T-cell (primary cell): ENCODE results near the gene RAB33A. TPM values are rescaled to one million over a fixed set of nuclear protein-coding genes. Genes with fewer than 3 reads are reported as not detected.

Experiments used
- ATAC-seq, 4 experiments: fragments of 200-7000 bp in 3 of 4; fragments of 150-1000 bp in 1 of 4; cut with Tn5 transposase; replicated peaks in 1 of 4; 1 replicate in 3 of 4; 2 replicates in 1 of 4; pipeline ENCODE4 v1.10.0; 2021; ENCODE audit warnings: moderate library complexity in 3 of 4, mild to moderate bottlenecking in 2 of 4, moderate number of reproducible peaks in 1 of 4
- CTCF ChIA-PET, 2 donors: fragments of 300-600 bp; sonication (Branson Sonifier 250); formaldehyde crosslinking; loops; one replicate each; lab custom pipeline; 2022; ENCODE audit warnings: antibody characterized with exemption in 2 of 2; lab: Charles Lee
- POLR2A ChIA-PET, 2 donors: fragments of 300-600 bp; sonication (Branson Sonifier 250); formaldehyde crosslinking; loops; one replicate each; lab custom pipeline; 2022; ENCODE audit warnings: antibody characterized with exemption in 2 of 2; lab: Charles Lee
- DNase-seq, 35 experiments: peaks; one replicate each; pipeline versions ENCODE4 v3.0.0 to v3.0.0-alpha.2; 2013 to 2023
- H3K27ac ChIP-seq: one replicate; pipeline ENCODE4 v1.5.1; 2013; ENCODE audit warnings: low read length
- H3K27me3 ChIP-seq, 2 experiments: replicated peaks in 1 of 2; 1 replicate in 1 of 2; 2 replicates in 1 of 2; pipeline versions ENCODE4 v1.6.1 to v1.7.0; 2013; ENCODE audit warnings: low read length in 1 of 2, mixed read lengths in 1 of 2; ENCODE audit not compliant: control insufficient read depth in 2 of 2, insufficient read depth in 2 of 2; ENCODE audit errors: extremely low read depth in 1 of 2
- H3K36me3 ChIP-seq, 2 donors: 1 replicate in 1 of 2; 2 replicates in 1 of 2; pipeline versions ENCODE4 v1.6.1 to v1.7.0; 2013; ENCODE audit warnings: low read length in 1 of 2; ENCODE audit not compliant: control insufficient read depth in 2 of 2, insufficient read depth in 1 of 2; ENCODE audit errors: extremely low read depth in 1 of 2
- H3K4me1 ChIP-seq, 2 experiments: 1 replicate in 1 of 2; 2 replicates in 1 of 2; pipeline versions ENCODE4 v1.6.1 to v1.7.0; 2013; ENCODE audit warnings: low read length in 2 of 2, mixed read lengths in 1 of 2; ENCODE audit not compliant: insufficient read depth in 2 of 2, control insufficient read depth in 1 of 2; ENCODE audit errors: extremely low read depth in 1 of 2
- H3K4me3 ChIP-seq, 2 donors: 1 replicate in 1 of 2; 2 replicates in 1 of 2; pipeline versions ENCODE4 v1.5.1 to v1.7.0; 2013; ENCODE audit warnings: mild to moderate bottlenecking in 2 of 2, low read length in 1 of 2, moderate library complexity in 1 of 2; ENCODE audit not compliant: control insufficient read depth in 1 of 2; ENCODE audit errors: extremely low read depth in 1 of 2
- H3K9me3 ChIP-seq: 2 replicates; pipeline ENCODE4 v1.7.0; 2013
- H3K27ac Mint-ChIP-seq, 2 donors: one replicate each; pipeline ENCODE4 v1.8.0; 2020 to 2021; ENCODE audit warnings: mild to moderate bottlenecking in 2 of 2, mixed read lengths in 2 of 2
- H3K27me3 Mint-ChIP-seq, 2 donors: one replicate each; pipeline ENCODE4 v1.8.0; 2021 to 2022; ENCODE audit warnings: mixed read lengths in 2 of 2
- H3K36me3 Mint-ChIP-seq: one replicate; pipeline ENCODE4 v1.8.0; 2021; ENCODE audit warnings: mixed read lengths
- H3K4me1 Mint-ChIP-seq, 3 donors: one replicate each; pipeline ENCODE4 v1.8.0; 2020 to 2022; ENCODE audit warnings: mixed read lengths in 3 of 3, mild to moderate bottlenecking in 1 of 3
- H3K4me3 Mint-ChIP-seq, 3 donors: one replicate each; pipeline ENCODE4 v1.8.0; 2020 to 2022; ENCODE audit warnings: mild to moderate bottlenecking in 3 of 3, mixed read lengths in 3 of 3, moderate library complexity in 3 of 3
- H3K9me3 Mint-ChIP-seq, 3 donors: one replicate each; pipeline ENCODE4 v1.8.0; 2020 to 2022; ENCODE audit warnings: mixed read lengths in 3 of 3
- WGBS: methylation state at CpG from one replicate; pipeline ENCODE4 v1.1.5; 2013; ENCODE audit warnings: missing lambda C conversion rate; ENCODE audit not compliant: insufficient coverage; 5-methylcytosine and 5-hydroxymethylcytosine counted together
- total RNA-seq, 35 experiments: library from RNA in 6 of 35; stranded (reverse) in 6 of 35; fragments of 120-200 nt in 1 of 35; gene quantifications; one replicate each; pipeline versions ENCODE4 v1.2.1 to v1.2.4 and lab custom pipeline; 2013 to 2026

Gene RAB33A
- total RNA-seq, 5 donors from 2014 or later (not counting 1 experiment from before 2014, with no cell fraction given) = 4.4 to 16.6 (median 13.9) TPM

- Histone ChIP-seq H3K27me3 (no peaks in the 10 kb centered on the region), H3K4me3 (no peak overlapping the region), H3K27ac (no peak overlapping the region), H3K36me3 (peaks cover 0 to 8% of the 10 kb centered on the region in 2 donors), H3K4me1 (no peaks in the 10 kb centered on the region), H3K9me3 (no peaks in the 10 kb centered on the region)
- POLR2A ChIA-PET = no interaction called here
- Mint-ChIP-seq H3K27me3 (peaks cover 0 to 5% of the 10 kb centered on the region in 2 donors), H3K36me3 (peaks cover 27% of the 10 kb centered on the region), H3K27ac (no peak overlapping the region), H3K9me3 (no peaks in the 10 kb centered on the region), H3K4me3 (no peak overlapping the region), H3K4me1 (peaks cover 0 to 10% (median 0%) of the 10 kb centered on the region in 3 donors)
- WGBS = 75% methylated on average over 2 of the region's 4 CpGs
- DNase-seq (no peak), ATAC-seq (no peak)
- CTCF ChIA-PET = no interaction called here
Measured at GRCh38 chrX:130211415-130212186, 39.8 kb downstream of the RAB33A start.

DNA sequence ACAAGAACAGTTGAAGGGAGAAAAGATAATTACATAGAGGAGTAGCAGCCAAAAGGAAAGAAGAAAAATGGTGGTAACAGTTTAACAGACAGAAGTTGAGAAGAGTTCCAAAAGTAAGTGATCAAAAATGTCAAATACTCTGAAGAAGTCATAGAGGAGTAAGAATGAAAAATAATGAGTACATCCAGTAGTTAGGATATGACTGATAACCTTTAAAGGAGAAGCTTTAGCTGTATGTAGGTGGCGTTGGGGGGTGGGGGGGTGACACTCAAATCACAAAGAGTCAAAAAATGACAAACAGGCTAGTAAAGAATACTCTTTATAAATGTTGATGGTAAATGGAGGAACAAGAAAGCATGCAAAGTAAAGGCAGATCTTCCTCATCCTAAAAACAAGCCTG is 40.6 kb downstream of the RAB33A start:
- DNase-seq (no peak), ATAC-seq (no peak)
- Mint-ChIP-seq H3K4me3 (no peak overlapping the region), H3K27ac (no peak overlapping the region), H3K4me1 (peaks cover 0 to 10% (median 0%) of the 10 kb centered on the region in 3 donors), H3K9me3 (no peaks in the 10 kb centered on the region), H3K36me3 (peaks cover 32% of the 10 kb centered on the region), H3K27me3 (peaks cover 0 to 5% of the 10 kb centered on the region in 2 donors)
- POLR2A ChIA-PET = no interaction called here
- Histone ChIP-seq H3K36me3 (peaks cover 0 to 8% of the 10 kb centered on the region in 2 donors), H3K27ac (no peak overlapping the region), H3K9me3 (no peaks in the 10 kb centered on the region), H3K4me3 (no peak overlapping the region), H3K27me3 (no peaks in the 10 kb centered on the region), H3K4me1 (no peaks in the 10 kb centered on the region)
- CTCF ChIA-PET = no interaction called here
- WGBS = no CpG with 5 or more reads among the region's 1 CpG

GRCh38 chrX:130213376-130213775 is 41.6 kb downstream of the RAB33A start:
- Histone ChIP-seq H3K27me3 (no peaks in the 10 kb centered on the region), H3K36me3 (peaks cover 0 to 8% of the 10 kb centered on the region in 2 donors), H3K4me1 (no peaks in the 10 kb centered on the region), H3K4me3 (no peak overlapping the region), H3K9me3 (no peaks in the 10 kb centered on the region), H3K27ac (no peak overlapping the region)
- ChIA-PET POLR2A (no interaction called here), CTCF (no interaction called here)
- ATAC-seq = no peak
- H3K4me1 Mint-ChIP-seq = peaks cover 0 to 10% (median 0%) of the 10 kb centered on the region in 3 donors
- DNase-seq = no peak
- peaks cover 0 to 5% of the 10 kb centered on the region in 2 donors for H3K27me3 Mint-ChIP-seq
- H3K27ac Mint-ChIP-seq = no peak overlapping the region
- H3K4me3 Mint-ChIP-seq = peak overlapping the region in 1 of 3 donors; percentile 37
- H3K36me3 Mint-ChIP-seq = peaks cover 32% of the 10 kb centered on the region
- H3K9me3 Mint-ChIP-seq = no peaks in the 10 kb centered on the region
- WGBS = no CpG with 5 or more reads among the region's 2 CpGs

DNA sequence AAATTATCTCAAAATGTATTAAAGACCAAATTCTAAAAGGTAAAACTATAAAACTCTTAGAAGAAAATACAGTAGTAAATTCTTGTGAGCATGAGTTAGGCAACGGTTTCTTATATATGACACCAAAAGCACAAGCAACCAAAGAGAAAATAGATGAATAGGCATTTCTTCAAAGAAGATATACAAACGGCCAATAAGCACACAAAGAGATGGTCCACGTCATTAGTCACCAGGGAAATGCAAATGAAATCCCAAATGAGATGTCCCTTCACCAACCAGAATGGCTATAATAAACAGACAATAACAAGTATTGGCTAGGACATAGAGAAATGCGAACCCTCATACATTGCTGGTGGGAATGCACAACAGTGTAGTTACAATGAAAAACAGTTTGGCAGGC is 44.6 kb downstream of the RAB33A start:
- H3K4me1 ChIP-seq = no peaks in the 10 kb centered on the region
- no peaks in the 10 kb centered on the region for H3K9me3 ChIP-seq
- peaks cover 0 to 8% of the 10 kb centered on the region in 2 donors for H3K36me3 ChIP-seq
- no peak overlapping the region for H3K4me3 ChIP-seq
- H3K4me3 Mint-ChIP-seq = no peak overlapping the region
- H3K27me3 Mint-ChIP-seq = peaks cover 0 to 5% of the 10 kb centered on the region in 2 donors
- WGBS = no CpG with 5 or more reads among the region's 4 CpGs
- H3K9me3 Mint-ChIP-seq = no peaks in the 10 kb centered on the region
- POLR2A ChIA-PET = no interaction called here
- no peak for ATAC-seq
- CTCF ChIA-PET = interaction anchor here in 1 of 2 donors (0.6 kb wide), 1 partner anchor 135 kb away, joined by 4 read pairs; no protein-coding TSS in a partner anchor
- no peak overlapping the region for H3K27ac ChIP-seq
- no peaks in the 10 kb centered on the region for H3K27me3 ChIP-seq
- peaks cover 0 to 12% (median 1%) of the 10 kb centered on the region in 3 donors for H3K4me1 Mint-ChIP-seq
- peaks cover 31% of the 10 kb centered on the region for H3K36me3 Mint-ChIP-seq
- no peak overlapping the region for H3K27ac Mint-ChIP-seq
- peak in 1 of 35 experiments; percentile 2 for DNase-seq

DNA sequence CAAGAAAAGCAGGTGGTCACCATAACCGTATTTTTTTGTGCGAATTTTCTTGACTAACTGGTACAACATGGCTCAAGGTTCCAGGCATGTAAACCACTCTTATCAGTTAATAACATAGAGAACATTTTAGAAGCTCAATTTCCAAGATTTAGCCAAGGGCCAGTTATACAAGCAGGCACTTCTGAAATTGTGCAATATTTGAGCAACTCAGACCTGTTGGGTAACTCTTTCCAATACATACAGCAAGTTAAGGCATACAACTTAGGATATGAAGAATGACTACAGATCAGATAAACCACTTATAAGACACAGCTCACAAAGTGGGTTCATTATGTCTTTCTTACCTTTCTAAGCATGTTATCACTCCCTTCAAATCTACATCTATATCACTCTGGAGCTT is 53.0 kb downstream of the RAB33A start:
- no CpG with 5 or more reads among the region's 2 CpGs for WGBS
- no peaks in the 10 kb centered on the region for H3K9me3 Mint-ChIP-seq
- Histone ChIP-seq H3K4me3 (no peak overlapping the region), H3K36me3 (no peaks in the 10 kb centered on the region), H3K27me3 (no peaks in the 10 kb centered on the region), H3K9me3 (no peaks in the 10 kb centered on the region), H3K4me1 (no peaks in the 10 kb centered on the region), H3K27ac (no peak overlapping the region)
- DNase-seq (no peak), ATAC-seq (no peak)
- CTCF ChIA-PET = no interaction called here
- POLR2A ChIA-PET = no interaction called here
- no peak overlapping the region for H3K4me3 Mint-ChIP-seq
- no peaks in the 10 kb centered on the region for H3K27me3 Mint-ChIP-seq
- H3K4me1 Mint-ChIP-seq = peaks cover 0 to 2% (median 0%) of the 10 kb centered on the region in 3 donors
- peaks cover 14% of the 10 kb centered on the region for H3K36me3 Mint-ChIP-seq
- H3K27ac Mint-ChIP-seq = no peak overlapping the region

- no CpG with 5 or more reads among the region's 2 CpGs for WGBS
- Histone ChIP-seq H3K9me3 (no peaks in the 10 kb centered on the region), H3K4me1 (no peaks in the 10 kb centered on the region), H3K27ac (no peak overlapping the region), H3K36me3 (no peaks in the 10 kb centered on the region), H3K27me3 (no peaks in the 10 kb centered on the region), H3K4me3 (no peak overlapping the region)
- H3K4me3 Mint-ChIP-seq = no peak overlapping the region
- peaks cover 28% of the 10 kb centered on the region for H3K36me3 Mint-ChIP-seq
- no peak for ATAC-seq
- POLR2A ChIA-PET = no interaction called here
- DNase-seq = no peak
- H3K4me1 Mint-ChIP-seq = no peaks in the 10 kb centered on the region
- no peaks in the 10 kb centered on the region for H3K9me3 Mint-ChIP-seq
- no peak overlapping the region for H3K27ac Mint-ChIP-seq
- CTCF ChIA-PET = no interaction called here
- H3K27me3 Mint-ChIP-seq = no peaks in the 10 kb centered on the region
Measured at GRCh38 chrX:130228871-130229270, 57.1 kb downstream of the RAB33A start.
